Fibroblast of villous mesenchyme (primary cell): ENCODE results near the gene SOAT2. TPM values are rescaled to one million over a fixed set of nuclear protein-coding genes. Genes with fewer than 3 reads are reported as not detected.

Experiments
- DNase-seq: peaks from one replicate; pipeline ENCODE4 v3.0.0-alpha.2; 2010; ENCODE audit warnings: low read depth
- H3K4me3 ChIP-seq: 2 replicates; pipeline ENCODE4 v1.5.1; 2011; ENCODE audit warnings: low read depth, mild to moderate bottlenecking, low read length
- CTCF ChIP-seq: IDR thresholded peaks from 2 replicates; pipeline ENCODE4 v1.5.1; 2012; ENCODE audit warnings: low read depth, mild to moderate bottlenecking, low read length; ENCODE audit not compliant: insufficient read depth
- total RNA-seq: library from RNA; depleted of rRNA; stranded (reverse); fragments of >200 nt; gene quantifications from 2 replicates; pipeline ENCODE4 v1.2.3, GENCODE V29; 2012

SOAT2 gene
- total RNA-seq, 1 donor, result not detected

GRCh38 chr12:53058674-53059433 lies 44.4 kb upstream of the SOAT2 start:
- no peak for DNase-seq
- H3K4me3 ChIP-seq, result no peak overlapping the region
- TF ChIP-seq CTCF, result no peak

- no peak for TF ChIP-seq CTCF
Measured at GRCh38 chr12:53059434-53060063, 43.7 kb upstream of the SOAT2 start.

GRCh38 chr12:53060064-53060720 lies 43.1 kb upstream of the SOAT2 start:
- DNase-seq, result no peak
- no peak overlapping the region for H3K4me3 ChIP-seq
- no peak for TF ChIP-seq CTCF

More at GRCh38 chr12:53059434-53060063, 43.7 kb upstream of the SOAT2 start:
- no peak overlapping the region for H3K4me3 ChIP-seq
- no peak for DNase-seq

- no peak for DNase-seq
- no peak for TF ChIP-seq CTCF
- no peak overlapping the region for H3K4me3 ChIP-seq
Measured at GRCh38 chr12:53060721-53061276, 42.5 kb upstream of the SOAT2 start.

GRCh38 chr12:53061404-53062010 lies 41.8 kb upstream of the SOAT2 start:
- no peak for TF ChIP-seq CTCF
- no peak overlapping the region for H3K4me3 ChIP-seq
- no peak for DNase-seq
